ENCODE measurements around the gene RAB15. TPM values are rescaled to one million over a fixed set of nuclear protein-coding genes. Genes with fewer than 3 reads are reported as not detected.

The RAB15 gene
- total and polyA plus RNA-seq, 4 donors = 4.1 to 10.2 (median 8.5) TPM

GRCh38 chr14:64979336-64980074 lies 7.4 kb upstream of the RAB15 start:
- H3K4me3 ChIP-seq (ENCODE audit: low read length in 2 of 2) = no peak overlapping the region
- H3K27me3 ChIP-seq (ENCODE audit: control insufficient read depth in 1 of 2, insufficient read depth in 2 of 2, low read length in 1 of 2) = no peaks in the 10 kb centered on the region
- H3K9me3 ChIP-seq (ENCODE audit: control insufficient read depth, low read length) = no peaks in the 10 kb centered on the region
- H3K36me3 ChIP-seq (ENCODE audit: control insufficient read depth in 1 of 2, insufficient read depth in 2 of 2, low read length in 1 of 2) = no peaks in the 10 kb centered on the region
- no peak overlapping the region for H3K27ac ChIP-seq (ENCODE audit: low read depth in 1 of 2, low read length in 2 of 2)
- no peaks in the 10 kb centered on the region for H3K4me1 ChIP-seq (ENCODE audit: control insufficient read depth in 1 of 2, insufficient read depth in 2 of 2, low read length in 2 of 2)
- intact Hi-C loops (cut with DNase I) = loop anchor here (5.0 to 10.0 kb wide), 2 partner anchors 157 to 435 kb away; partner anchors contain the start of gene FUT8 (in 1 of the 2)
- WGBS, 2 donors = 85 to 86% methylated on average over 5 of the region's 5 CpGs
- DNase-seq = no peak
- ATAC-seq (ENCODE audit: low FRiP score) = no peak

GRCh38 chr14:64974563-64974962 lies 2.4 kb upstream of the RAB15 start:
- no peaks in the 10 kb centered on the region for H3K4me1 ChIP-seq (ENCODE audit: control insufficient read depth in 1 of 2, insufficient read depth in 2 of 2, low read length in 2 of 2)
- H3K9me3 ChIP-seq (ENCODE audit: control insufficient read depth, low read length) = no peaks in the 10 kb centered on the region
- 75 to 78% methylated on average over 8 of the region's 8 CpGs for WGBS, 2 donors
- H3K27me3 ChIP-seq (ENCODE audit: control insufficient read depth in 1 of 2, insufficient read depth in 2 of 2, low read length in 1 of 2) = no peaks in the 10 kb centered on the region
- no peaks in the 10 kb centered on the region for H3K36me3 ChIP-seq (ENCODE audit: control insufficient read depth in 1 of 2, insufficient read depth in 2 of 2, low read length in 1 of 2)
- intact Hi-C loops (cut with DNase I) = no loop called here
- no peak overlapping the region for H3K27ac ChIP-seq (ENCODE audit: low read depth in 1 of 2, low read length in 2 of 2)
- DNase-seq (no peak), ATAC-seq (ENCODE audit: low FRiP score) (no peak)
- no peak overlapping the region for H3K4me3 ChIP-seq (ENCODE audit: low read length in 2 of 2)

- Histone ChIP-seq H3K4me1 (ENCODE audit: control insufficient read depth in 1 of 2, insufficient read depth in 2 of 2, low read length in 2 of 2) (peaks cover 0 to 2% of the 10 kb centered on the region in 2 donors), H3K27me3 (ENCODE audit: control insufficient read depth in 1 of 2, insufficient read depth in 2 of 2, low read length in 1 of 2) (no peaks in the 10 kb centered on the region), H3K9me3 (ENCODE audit: control insufficient read depth, low read length) (no peaks in the 10 kb centered on the region), H3K36me3 (ENCODE audit: control insufficient read depth in 1 of 2, insufficient read depth in 2 of 2, low read length in 1 of 2) (no peaks in the 10 kb centered on the region), H3K4me3 (ENCODE audit: low read length in 2 of 2) (no peak overlapping the region), H3K27ac (ENCODE audit: low read depth in 1 of 2, low read length in 2 of 2) (no peak overlapping the region)
- WGBS, 2 donors = 97% methylated on average over 7 to 9 of the region's 9 CpGs
- intact Hi-C loops (cut with DNase I) = no loop called here
- DNase-seq = no peak
- no peak for ATAC-seq (ENCODE audit: low FRiP score)
Observed at GRCh38 chr14:64973826-64974225, 1.7 kb upstream of the RAB15 start.

- H3K27ac ChIP-seq (ENCODE audit: low read depth in 1 of 2, low read length in 2 of 2) = no peak overlapping the region
Observed at GRCh38 chr14:64973026-64973442, 898 bp upstream of the RAB15 start.

GRCh38 chr14:64971491-64971942 lies 619 bp downstream of the RAB15 start:
- 2 to 3% methylated on average over 27 to 31 of the region's 31 CpGs for WGBS, 2 donors
- Histone ChIP-seq H3K9me3 (ENCODE audit: control insufficient read depth, low read length) (no peaks in the 10 kb centered on the region), H3K4me1 (ENCODE audit: control insufficient read depth in 1 of 2, insufficient read depth in 2 of 2, low read length in 2 of 2) (peaks cover 0 to 3% of the 10 kb centered on the region in 2 donors), H3K27ac (ENCODE audit: low read depth in 1 of 2, low read length in 2 of 2) (no peak overlapping the region), H3K36me3 (ENCODE audit: control insufficient read depth in 1 of 2, insufficient read depth in 2 of 2, low read length in 1 of 2) (no peaks in the 10 kb centered on the region), H3K4me3 (ENCODE audit: low read length in 2 of 2) (peak overlapping the region; percentile 64 to 79), H3K27me3 (ENCODE audit: control insufficient read depth in 1 of 2, insufficient read depth in 2 of 2, low read length in 1 of 2) (no peaks in the 10 kb centered on the region)
- intact Hi-C loops (cut with DNase I) = no loop called here
- ATAC-seq (ENCODE audit: low FRiP score) (no peak), DNase-seq (no peak)

More at GRCh38 chr14:64973026-64973442, 898 bp upstream of the RAB15 start:
- H3K9me3 ChIP-seq (ENCODE audit: control insufficient read depth, low read length) = no peaks in the 10 kb centered on the region
- intact Hi-C loops (cut with DNase I) = no loop called here
- peaks cover 0 to 3% of the 10 kb centered on the region in 2 donors for H3K4me1 ChIP-seq (ENCODE audit: control insufficient read depth in 1 of 2, insufficient read depth in 2 of 2, low read length in 2 of 2)
- peak overlapping the region in 1 of 2 donors; percentile 64 for H3K4me3 ChIP-seq (ENCODE audit: low read length in 2 of 2)
- ATAC-seq (ENCODE audit: low FRiP score) = no peak
- H3K36me3 ChIP-seq (ENCODE audit: control insufficient read depth in 1 of 2, insufficient read depth in 2 of 2, low read length in 1 of 2) = no peaks in the 10 kb centered on the region
- 31 to 43% methylated on average over 8 of the region's 8 CpGs for WGBS, 2 donors
- no peak for DNase-seq
- no peaks in the 10 kb centered on the region for H3K27me3 ChIP-seq (ENCODE audit: control insufficient read depth in 1 of 2, insufficient read depth in 2 of 2, low read length in 1 of 2)

- Histone ChIP-seq H3K9me3 (ENCODE audit: control insufficient read depth, low read length) (no peaks in the 10 kb centered on the region), H3K27me3 (ENCODE audit: control insufficient read depth in 1 of 2, insufficient read depth in 2 of 2, low read length in 1 of 2) (no peaks in the 10 kb centered on the region), H3K36me3 (ENCODE audit: control insufficient read depth in 1 of 2, insufficient read depth in 2 of 2, low read length in 1 of 2) (no peaks in the 10 kb centered on the region), H3K4me1 (ENCODE audit: control insufficient read depth in 1 of 2, insufficient read depth in 2 of 2, low read length in 2 of 2) (peaks cover 0 to 3% of the 10 kb centered on the region in 2 donors), H3K27ac (ENCODE audit: low read depth in 1 of 2, low read length in 2 of 2) (no peak overlapping the region), H3K4me3 (ENCODE audit: low read length in 2 of 2) (peak overlapping the region in 1 of 2 donors; percentile 64)
- intact Hi-C loops (cut with DNase I) = no loop called here
- DNase-seq (no peak), ATAC-seq (ENCODE audit: low FRiP score) (no peak)
- 23 to 26% methylated on average over 8 of the region's 8 CpGs for WGBS, 2 donors
Observed at GRCh38 chr14:64970776-64971477, 1.2 kb downstream of the RAB15 start.

GRCh38 chr14:64970041-64970440 lies 2.1 kb downstream of the RAB15 start:
- DNase-seq (no peak), ATAC-seq (ENCODE audit: low FRiP score) (no peak)
- Histone ChIP-seq H3K4me1 (ENCODE audit: control insufficient read depth in 1 of 2, insufficient read depth in 2 of 2, low read length in 2 of 2) (peaks cover 0 to 3% of the 10 kb centered on the region in 2 donors), H3K27me3 (ENCODE audit: control insufficient read depth in 1 of 2, insufficient read depth in 2 of 2, low read length in 1 of 2) (no peaks in the 10 kb centered on the region), H3K36me3 (ENCODE audit: control insufficient read depth in 1 of 2, insufficient read depth in 2 of 2, low read length in 1 of 2) (no peaks in the 10 kb centered on the region), H3K4me3 (ENCODE audit: low read length in 2 of 2) (no peak overlapping the region), H3K27ac (ENCODE audit: low read depth in 1 of 2, low read length in 2 of 2) (no peak overlapping the region), H3K9me3 (ENCODE audit: control insufficient read depth, low read length) (no peaks in the 10 kb centered on the region)
- intact Hi-C loops (cut with DNase I) = no loop called here
- 88 to 98% methylated on average over 3 of the region's 3 CpGs for WGBS, 2 donors

- no peaks in the 10 kb centered on the region for H3K36me3 ChIP-seq (ENCODE audit: control insufficient read depth in 1 of 2, insufficient read depth in 2 of 2, low read length in 1 of 2)
- no peak overlapping the region for H3K27ac ChIP-seq (ENCODE audit: low read depth in 1 of 2, low read length in 2 of 2)
- H3K9me3 ChIP-seq (ENCODE audit: control insufficient read depth, low read length) = no peaks in the 10 kb centered on the region
- ATAC-seq (ENCODE audit: low FRiP score) (no peak), DNase-seq (no peak)
- 64 to 74% methylated on average over 6 of the region's 6 CpGs for WGBS, 2 donors
- peaks cover 0 to 3% of the 10 kb centered on the region in 2 donors for H3K4me1 ChIP-seq (ENCODE audit: control insufficient read depth in 1 of 2, insufficient read depth in 2 of 2, low read length in 2 of 2)
- no peak overlapping the region for H3K4me3 ChIP-seq (ENCODE audit: low read length in 2 of 2)
- no peaks in the 10 kb centered on the region for H3K27me3 ChIP-seq (ENCODE audit: control insufficient read depth in 1 of 2, insufficient read depth in 2 of 2, low read length in 1 of 2)
- intact Hi-C loops (cut with DNase I) = no loop called here
Observed at GRCh38 chr14:64968651-64969050, 3.5 kb downstream of the RAB15 start.

Measured in aorta (tissue), 5 donors.